HFF-Myc (cell line): ENCODE data around the gene TYRO3.

Source experiments
- DNase-seq: peaks from one replicate; pipeline ENCODE4 v3.0.0-alpha.2; 2011; ENCODE audit warnings: low read depth; ENCODE audit errors: extremely low read depth
- H3K4me3 ChIP-seq: replicated peaks from 2 replicates; pipeline ENCODE4 v1.5.1; 2011; ENCODE audit warnings: low read depth, mild to moderate bottlenecking, control low read depth, low read length
- CTCF ChIP-seq: IDR thresholded peaks from 2 replicates; pipeline ENCODE4 v1.5.1; 2012; ENCODE audit warnings: mild to moderate bottlenecking, low read depth, low read length, control low read depth; ENCODE audit errors: missing control alignments

TYRO3 gene

DNA sequence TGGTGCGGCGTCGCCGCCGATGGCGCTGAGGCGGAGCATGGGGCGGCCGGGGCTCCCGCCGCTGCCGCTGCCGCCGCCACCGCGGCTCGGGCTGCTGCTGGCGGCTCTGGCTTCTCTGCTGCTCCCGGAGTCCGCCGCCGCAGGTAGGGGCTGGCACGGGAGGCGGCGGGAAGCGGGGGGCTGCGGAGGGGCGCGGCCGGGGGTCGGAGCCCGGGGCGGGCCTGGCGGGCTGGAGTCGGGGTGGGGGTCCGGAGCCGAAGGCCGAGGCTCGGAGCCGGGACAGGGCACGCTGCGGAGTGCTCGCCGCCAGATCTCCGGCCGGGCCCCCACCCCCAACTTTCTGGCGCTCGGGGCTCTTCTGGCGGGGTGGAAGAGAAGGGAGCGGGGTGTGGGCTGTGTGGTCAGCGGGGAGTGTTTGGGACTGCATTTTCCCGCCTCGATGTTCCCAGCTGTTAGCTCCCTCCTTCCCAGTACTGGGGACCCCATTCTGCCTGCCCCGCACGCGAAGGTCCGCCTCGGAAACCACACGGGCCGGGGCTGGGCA lies 299 bp downstream of the TYRO3 start:
- peak overlapping the region; percentile 69 for H3K4me3 ChIP-seq
- no peak for DNase-seq
- TF ChIP-seq CTCF, result no peak

- peak overlapping the region; percentile 69; the same call in 1 of the 2 replicates for H3K4me3 ChIP-seq
- DNase-seq, result no peak
- TF ChIP-seq CTCF, result no peak
These were observed 1.5 kb downstream of the TYRO3 start for GRCh38 chr15:41560572-41560874.

DNA sequence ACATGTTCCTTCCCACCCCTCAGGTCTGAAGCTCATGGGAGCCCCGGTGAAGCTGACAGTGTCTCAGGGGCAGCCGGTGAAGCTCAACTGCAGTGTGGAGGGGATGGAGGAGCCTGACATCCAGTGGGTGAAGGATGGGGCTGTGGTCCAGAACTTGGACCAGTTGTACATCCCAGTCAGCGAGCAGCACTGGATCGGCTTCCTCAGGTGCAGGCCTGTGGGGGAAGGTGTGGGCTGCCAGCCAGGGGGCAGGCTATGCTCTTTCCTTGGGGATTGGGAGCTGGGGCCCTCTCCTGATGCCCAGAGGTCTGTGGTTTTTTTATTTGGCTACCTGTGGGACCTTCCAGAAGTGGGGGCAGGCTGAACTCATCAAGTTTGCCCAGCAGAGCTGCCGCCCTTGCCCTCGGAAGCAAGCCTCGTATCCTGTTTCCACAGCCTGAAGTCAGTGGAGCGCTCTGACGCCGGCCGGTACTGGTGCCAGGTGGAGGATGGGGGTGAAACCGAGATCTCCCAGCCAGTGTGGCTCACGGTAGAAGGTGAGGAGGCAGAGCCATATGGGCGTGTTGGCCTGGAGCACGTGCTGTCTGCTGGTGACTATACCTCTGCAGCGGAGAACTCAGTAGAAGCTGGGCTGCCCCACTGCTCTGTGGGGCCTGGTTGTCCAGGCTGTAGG lies 2.2 kb downstream of the TYRO3 start:
- no peak for TF ChIP-seq CTCF
- H3K4me3 ChIP-seq, result no peak overlapping the region
- no peak for DNase-seq

GRCh38 chr15:41561777-41562145 lies 2.7 kb downstream of the TYRO3 start:
- no peak for DNase-seq
- TF ChIP-seq CTCF, result peak; percentile 15
- H3K4me3 ChIP-seq, result no peak overlapping the region

DNA sequence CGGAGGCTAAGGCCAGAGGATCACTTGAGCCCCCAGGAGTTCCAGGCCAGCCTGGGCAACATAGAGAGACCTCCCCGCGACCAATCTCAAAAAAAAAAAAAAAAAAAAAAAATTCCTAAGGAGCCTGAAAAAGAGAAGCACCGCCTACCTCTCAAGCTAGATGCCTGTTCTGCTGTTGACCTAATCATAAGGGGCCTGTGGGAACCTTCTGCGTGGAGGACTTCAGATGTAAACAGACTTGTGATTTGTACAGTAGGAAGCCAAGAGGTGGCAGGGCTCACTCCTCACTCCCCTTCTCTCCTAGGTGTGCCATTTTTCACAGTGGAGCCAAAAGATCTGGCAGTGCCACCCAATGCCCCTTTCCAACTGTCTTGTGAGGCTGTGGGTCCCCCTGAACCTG lies 3.2 kb downstream of the TYRO3 start:
- no peak overlapping the region for H3K4me3 ChIP-seq
- no peak for TF ChIP-seq CTCF
- no peak for DNase-seq

- DNase-seq, result no peak
- H3K4me3 ChIP-seq, result no peak overlapping the region
- TF ChIP-seq CTCF, result no peak
These were observed 3.8 kb downstream of the TYRO3 start for GRCh38 chr15:41562784-41563198.
